Measurements from ENCODE around the gene ELK4. TPM values are rescaled to one million over a fixed set of nuclear protein-coding genes. Genes with fewer than 3 reads are reported as not detected.

The ELK4 gene
- total RNA-seq, 1 experiment from 2014 or later = 39.0 TPM

DNA sequence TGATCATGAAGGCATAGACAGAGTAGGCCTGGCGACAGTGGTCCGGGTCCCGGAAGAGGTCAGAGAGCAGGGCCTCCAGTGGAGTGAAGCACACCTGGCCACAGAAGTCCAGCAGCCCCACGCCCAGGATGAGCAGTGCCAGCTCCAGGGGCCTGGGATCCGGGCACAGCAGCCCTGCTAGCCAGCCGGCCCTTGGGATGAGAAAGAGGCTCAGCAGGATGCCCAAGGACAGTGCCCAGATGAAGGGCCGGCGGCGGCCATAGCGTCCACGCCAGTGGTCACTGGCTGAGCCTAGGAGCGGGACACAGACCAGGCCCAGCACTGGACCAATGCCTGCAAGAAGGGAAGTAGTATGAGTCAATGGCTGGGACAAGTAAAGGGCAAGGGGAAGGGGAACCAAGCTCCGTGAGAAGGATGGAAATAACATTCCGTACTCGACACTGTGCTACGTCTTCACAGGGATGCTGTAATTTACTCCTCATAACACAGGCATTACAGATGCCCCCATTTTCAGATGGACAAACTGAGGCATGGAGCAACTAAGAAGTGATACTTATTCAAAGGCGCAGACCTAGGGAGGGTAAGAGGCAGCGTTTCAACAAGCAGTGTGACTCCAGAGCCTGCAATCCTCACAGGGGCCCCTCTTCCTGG is 31.6 kb upstream of the ELK4 start (continued):
- TF ChIP-seq, protein P1, sequence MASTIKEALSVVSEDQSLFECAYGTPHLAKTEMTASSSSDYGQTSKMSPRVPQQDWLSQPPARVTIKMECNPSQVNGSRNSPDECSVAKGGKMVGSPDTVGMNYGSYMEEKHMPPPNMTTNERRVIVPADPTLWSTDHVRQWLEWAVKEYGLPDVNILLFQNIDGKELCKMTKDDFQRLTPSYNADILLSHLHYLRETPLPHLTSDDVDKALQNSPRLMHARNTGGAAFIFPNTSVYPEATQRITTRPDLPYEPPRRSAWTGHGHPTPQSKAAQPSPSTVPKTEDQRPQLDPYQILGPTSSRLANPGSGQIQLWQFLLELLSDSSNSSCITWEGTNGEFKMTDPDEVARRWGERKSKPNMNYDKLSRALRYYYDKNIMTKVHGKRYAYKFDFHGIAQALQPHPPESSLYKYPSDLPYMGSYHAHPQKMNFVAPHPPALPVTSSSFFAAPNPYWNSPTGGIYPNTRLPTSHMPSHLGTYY (CRISPR knock-in tag; IDR thresholded peaks at IDR 0.05) = no peak
- TF ChIP-seq ZNF232 (CRISPR knock-in tag; IDR thresholded peaks at IDR 0.05) (no peak), FOXJ3 (CRISPR knock-in tag; IDR thresholded peaks at IDR 0.05; ENCODE audit: borderline replicate concordance) (no peak)

DNA sequence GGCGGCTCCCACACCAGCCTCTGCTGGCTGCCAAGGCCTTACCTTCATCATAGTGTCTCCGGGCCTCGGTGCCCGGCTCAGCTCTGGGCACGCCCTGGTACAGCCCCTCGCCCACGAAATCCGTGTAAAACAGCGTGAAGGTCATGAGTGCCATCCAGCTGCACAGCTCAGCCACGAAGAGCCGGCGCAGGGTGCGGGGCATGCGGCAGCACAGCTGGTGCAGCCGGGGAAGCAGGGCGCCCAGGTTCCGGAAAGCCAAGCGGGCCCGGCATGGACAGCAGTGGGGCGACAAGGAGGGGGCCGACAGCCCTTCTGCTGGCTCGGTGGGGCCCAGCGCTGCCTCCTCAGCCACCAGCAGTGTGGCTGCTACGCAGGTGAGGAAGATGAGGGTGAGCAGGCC is 31.0 kb upstream of the ELK4 start:
- no peaks in the 10 kb centered on the region for H3K9me3 Mint-ChIP-seq

More for the DNA sequence above, 31.0 kb upstream of the ELK4 start:
- Mint-ChIP-seq H3K4me1 (peaks cover 47% of the 10 kb centered on the region), H3K36me3 (peaks cover 4% of the 10 kb centered on the region; the same call in 1 of the 2 replicates), H3K27ac (no peak overlapping the region), H3K4me3 (no peak overlapping the region), H3K27me3 (ENCODE audit: low read depth) (no peaks in the 10 kb centered on the region)
- POLR2A ChIA-PET = no interaction called here
- ATAC-seq = no peak
- CTCF ChIA-PET = interaction anchor here (1.3 to 19.1 kb wide), 5 partner anchors 12 to 74 kb away, joined by 6 to 468 read pairs (median 265); partner anchors contain the start of gene SLC45A3
- DNase-seq (ENCODE audit: low spot score) = no peak
- TF ChIP-seq GRHL2 (CRISPR knock-in tag; IDR thresholded peaks at IDR 0.05; ENCODE audit: insufficient replicate concordance, severe bottlenecking) = no peak
- TF ChIP-seq, protein P2, sequence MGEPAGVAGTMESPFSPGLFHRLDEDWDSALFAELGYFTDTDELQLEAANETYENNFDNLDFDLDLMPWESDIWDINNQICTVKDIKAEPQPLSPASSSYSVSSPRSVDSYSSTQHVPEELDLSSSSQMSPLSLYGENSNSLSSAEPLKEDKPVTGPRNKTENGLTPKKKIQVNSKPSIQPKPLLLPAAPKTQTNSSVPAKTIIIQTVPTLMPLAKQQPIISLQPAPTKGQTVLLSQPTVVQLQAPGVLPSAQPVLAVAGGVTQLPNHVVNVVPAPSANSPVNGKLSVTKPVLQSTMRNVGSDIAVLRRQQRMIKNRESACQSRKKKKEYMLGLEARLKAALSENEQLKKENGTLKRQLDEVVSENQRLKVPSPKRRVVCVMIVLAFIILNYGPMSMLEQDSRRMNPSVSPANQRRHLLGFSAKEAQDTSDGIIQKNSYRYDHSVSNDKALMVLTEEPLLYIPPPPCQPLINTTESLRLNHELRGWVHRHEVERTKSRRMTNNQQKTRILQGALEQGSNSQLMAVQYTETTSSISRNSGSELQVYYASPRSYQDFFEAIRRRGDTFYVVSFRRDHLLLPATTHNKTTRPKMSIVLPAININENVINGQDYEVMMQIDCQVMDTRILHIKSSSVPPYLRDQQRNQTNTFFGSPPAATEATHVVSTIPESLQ (CRISPR knock-in tag; IDR thresholded peaks at IDR 0.05) = no peak
- TF ChIP-seq, protein P3, sequence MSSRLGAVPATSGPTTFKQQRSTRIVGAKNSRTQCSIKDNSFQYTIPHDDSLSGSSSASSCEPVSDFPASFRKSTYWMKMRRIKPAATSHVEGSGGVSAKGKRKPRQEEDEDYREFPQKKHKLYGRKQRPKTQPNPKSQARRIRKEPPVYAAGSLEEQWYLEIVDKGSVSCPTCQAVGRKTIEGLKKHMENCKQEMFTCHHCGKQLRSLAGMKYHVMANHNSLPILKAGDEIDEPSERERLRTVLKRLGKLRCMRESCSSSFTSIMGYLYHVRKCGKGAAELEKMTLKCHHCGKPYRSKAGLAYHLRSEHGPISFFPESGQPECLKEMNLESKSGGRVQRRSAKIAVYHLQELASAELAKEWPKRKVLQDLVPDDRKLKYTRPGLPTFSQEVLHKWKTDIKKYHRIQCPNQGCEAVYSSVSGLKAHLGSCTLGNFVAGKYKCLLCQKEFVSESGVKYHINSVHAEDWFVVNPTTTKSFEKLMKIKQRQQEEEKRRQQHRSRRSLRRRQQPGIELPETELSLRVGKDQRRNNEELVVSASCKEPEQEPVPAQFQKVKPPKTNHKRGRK (CRISPR knock-in tag; IDR thresholded peaks at IDR 0.05; ENCODE audit: borderline replicate concordance) = no peak
- TF ChIP-seq, protein P4, sequence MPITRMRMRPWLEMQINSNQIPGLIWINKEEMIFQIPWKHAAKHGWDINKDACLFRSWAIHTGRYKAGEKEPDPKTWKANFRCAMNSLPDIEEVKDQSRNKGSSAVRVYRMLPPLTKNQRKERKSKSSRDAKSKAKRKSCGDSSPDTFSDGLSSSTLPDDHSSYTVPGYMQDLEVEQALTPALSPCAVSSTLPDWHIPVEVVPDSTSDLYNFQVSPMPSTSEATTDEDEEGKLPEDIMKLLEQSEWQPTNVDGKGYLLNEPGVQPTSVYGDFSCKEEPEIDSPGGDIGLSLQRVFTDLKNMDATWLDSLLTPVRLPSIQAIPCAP (CRISPR knock-in tag; IDR thresholded peaks at IDR 0.05) = no peak
- TF ChIP-seq MXD4 (CRISPR knock-in tag; IDR thresholded peaks at IDR 0.05; ENCODE audit: borderline replicate concordance) = no peak
- no peak for TF ChIP-seq ELF4 (CRISPR knock-in tag; IDR thresholded peaks at IDR 0.05; ENCODE audit: low read depth)
- TF ChIP-seq, protein P5, sequence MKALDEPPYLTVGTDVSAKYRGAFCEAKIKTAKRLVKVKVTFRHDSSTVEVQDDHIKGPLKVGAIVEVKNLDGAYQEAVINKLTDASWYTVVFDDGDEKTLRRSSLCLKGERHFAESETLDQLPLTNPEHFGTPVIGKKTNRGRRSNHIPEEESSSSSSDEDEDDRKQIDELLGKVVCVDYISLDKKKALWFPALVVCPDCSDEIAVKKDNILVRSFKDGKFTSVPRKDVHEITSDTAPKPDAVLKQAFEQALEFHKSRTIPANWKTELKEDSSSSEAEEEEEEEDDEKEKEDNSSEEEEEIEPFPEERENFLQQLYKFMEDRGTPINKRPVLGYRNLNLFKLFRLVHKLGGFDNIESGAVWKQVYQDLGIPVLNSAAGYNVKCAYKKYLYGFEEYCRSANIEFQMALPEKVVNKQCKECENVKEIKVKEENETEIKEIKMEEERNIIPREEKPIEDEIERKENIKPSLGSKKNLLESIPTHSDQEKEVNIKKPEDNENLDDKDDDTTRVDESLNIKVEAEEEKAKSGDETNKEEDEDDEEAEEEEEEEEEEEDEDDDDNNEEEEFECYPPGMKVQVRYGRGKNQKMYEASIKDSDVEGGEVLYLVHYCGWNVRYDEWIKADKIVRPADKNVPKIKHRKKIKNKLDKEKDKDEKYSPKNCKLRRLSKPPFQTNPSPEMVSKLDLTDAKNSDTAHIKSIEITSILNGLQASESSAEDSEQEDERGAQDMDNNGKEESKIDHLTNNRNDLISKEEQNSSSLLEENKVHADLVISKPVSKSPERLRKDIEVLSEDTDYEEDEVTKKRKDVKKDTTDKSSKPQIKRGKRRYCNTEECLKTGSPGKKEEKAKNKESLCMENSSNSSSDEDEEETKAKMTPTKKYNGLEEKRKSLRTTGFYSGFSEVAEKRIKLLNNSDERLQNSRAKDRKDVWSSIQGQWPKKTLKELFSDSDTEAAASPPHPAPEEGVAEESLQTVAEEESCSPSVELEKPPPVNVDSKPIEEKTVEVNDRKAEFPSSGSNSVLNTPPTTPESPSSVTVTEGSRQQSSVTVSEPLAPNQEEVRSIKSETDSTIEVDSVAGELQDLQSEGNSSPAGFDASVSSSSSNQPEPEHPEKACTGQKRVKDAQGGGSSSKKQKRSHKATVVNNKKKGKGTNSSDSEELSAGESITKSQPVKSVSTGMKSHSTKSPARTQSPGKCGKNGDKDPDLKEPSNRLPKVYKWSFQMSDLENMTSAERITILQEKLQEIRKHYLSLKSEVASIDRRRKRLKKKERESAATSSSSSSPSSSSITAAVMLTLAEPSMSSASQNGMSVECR (CRISPR knock-in tag; IDR thresholded peaks at IDR 0.05; ENCODE audit: borderline replicate concordance) = no peak
- TF ChIP-seq NR1H2 (CRISPR knock-in tag; IDR thresholded peaks at IDR 0.05) = no peak
- no peak for TF ChIP-seq ZNF138 (CRISPR knock-in tag; conservative IDR thresholded peaks at IDR 0.05)

Data from WTC11 (cell line).